ENCODE data around the gene SCAF4. TPM values are rescaled to one million over a fixed set of nuclear protein-coding genes. Genes with fewer than 3 reads are reported as not detected.

The SCAF4 gene
- total and polyA plus RNA-seq, 2 donors (not counting 3 experiments of a cell fraction or from before 2014, with no cell fraction given) = 12.2 to 41.2 TPM

DNA sequence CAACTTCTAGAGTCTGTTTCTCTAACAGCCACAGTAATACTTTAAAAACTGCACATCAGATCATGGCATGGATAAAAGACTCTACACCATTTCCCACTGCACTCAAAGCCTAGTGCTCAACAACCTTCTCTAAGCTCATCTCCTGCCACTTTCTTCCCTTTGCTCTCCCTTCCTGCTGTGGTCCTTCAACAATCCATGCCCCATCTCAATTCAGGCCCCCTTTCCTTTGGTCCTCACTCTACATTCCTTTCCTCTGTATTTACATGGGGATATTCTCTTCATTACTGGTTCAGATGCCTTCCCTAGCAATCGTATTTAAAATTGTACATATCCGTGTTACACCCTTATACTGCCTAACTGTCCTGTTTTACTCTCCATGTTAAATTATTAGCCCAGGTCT, 53.4 kb downstream of the SCAF4 start:
- dilution Hi-C loops (cut with MboI; ENCODE audit: extremely low pct_ligation_motif_present, low sequenced_read_pairs) = no loop called here
- FAIRE-seq (no peak), DNase-seq (ENCODE audit: low read depth, low spot score) (no peak)
- H3K27me3 ChIP-seq (ENCODE audit: control insufficient read depth in 2 of 2, insufficient read depth in 2 of 2, low read length in 2 of 2) = no peaks in the 10 kb centered on the region
- H4K20me1 ChIP-seq (replicated peaks; ENCODE audit: control insufficient read depth, extremely low read depth, insufficient read depth, low read length) = no peaks in the 10 kb centered on the region
- no peaks in the 10 kb centered on the region for H3K9me1 ChIP-seq (replicated peaks; ENCODE audit: control insufficient read depth, extremely low read depth, insufficient read depth, low read length)
- POLR2A ChIA-PET = no interaction called here
- no TSS peak for BruUV-seq (replicated peaks)
- CTCF ChIA-PET = no interaction called here
- no peak overlapping the region for H3K4me3 ChIP-seq (replicated peaks in 1 of 3; ENCODE audit: insufficient read depth in 1 of 3, low read depth in 1 of 3, low read length in 3 of 3)
- no peaks in the 10 kb centered on the region for H3K4me1 ChIP-seq (ENCODE audit: control insufficient read depth, extremely low read depth, insufficient read depth, low read length)
- intact Hi-C loops (cut with micrococcal nuclease) = no loop called here
- no peak overlapping the region for H2AFZ ChIP-seq (ENCODE audit: low read depth, low read length)
- no peak overlapping the region for H3K9ac ChIP-seq (replicated peaks; ENCODE audit: extremely low read depth, insufficient read depth, low read length)
- H3K9me3 ChIP-seq (replicated peaks; ENCODE audit: control insufficient read depth, insufficient read depth, low read length) = no peaks in the 10 kb centered on the region
- TF ChIP-seq, protein P1, sequence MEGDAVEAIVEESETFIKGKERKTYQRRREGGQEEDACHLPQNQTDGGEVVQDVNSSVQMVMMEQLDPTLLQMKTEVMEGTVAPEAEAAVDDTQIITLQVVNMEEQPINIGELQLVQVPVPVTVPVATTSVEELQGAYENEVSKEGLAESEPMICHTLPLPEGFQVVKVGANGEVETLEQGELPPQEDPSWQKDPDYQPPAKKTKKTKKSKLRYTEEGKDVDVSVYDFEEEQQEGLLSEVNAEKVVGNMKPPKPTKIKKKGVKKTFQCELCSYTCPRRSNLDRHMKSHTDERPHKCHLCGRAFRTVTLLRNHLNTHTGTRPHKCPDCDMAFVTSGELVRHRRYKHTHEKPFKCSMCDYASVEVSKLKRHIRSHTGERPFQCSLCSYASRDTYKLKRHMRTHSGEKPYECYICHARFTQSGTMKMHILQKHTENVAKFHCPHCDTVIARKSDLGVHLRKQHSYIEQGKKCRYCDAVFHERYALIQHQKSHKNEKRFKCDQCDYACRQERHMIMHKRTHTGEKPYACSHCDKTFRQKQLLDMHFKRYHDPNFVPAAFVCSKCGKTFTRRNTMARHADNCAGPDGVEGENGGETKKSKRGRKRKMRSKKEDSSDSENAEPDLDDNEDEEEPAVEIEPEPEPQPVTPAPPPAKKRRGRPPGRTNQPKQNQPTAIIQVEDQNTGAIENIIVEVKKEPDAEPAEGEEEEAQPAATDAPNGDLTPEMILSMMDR (IDR thresholded peaks at IDR 0.05; ENCODE audit: extremely low read depth in 1 of 2, insufficient read depth in 1 of 2, low read depth in 1 of 2, low read length in 2 of 2) = no peak
- no peak for TF ChIP-seq POLR2A (IDR thresholded peaks at IDR 0.05; ENCODE audit: low read depth, low read length)
- no peak for TF ChIP-seq POLR2AphosphoS5 (IDR thresholded peaks at IDR 0.05; ENCODE audit: insufficient read depth, low read depth, low read length)
- no peak for TF ChIP-seq JUN (IDR thresholded peaks at IDR 0.05; ENCODE audit: borderline replicate concordance, insufficient read depth, insufficient read length, low read depth)
- TF ChIP-seq EZH2 (IDR thresholded peaks at IDR 0.05; ENCODE audit: borderline replicate concordance, low read depth, low read length, severe bottlenecking) = no peak
- no peak for TF ChIP-seq FOS (IDR thresholded peaks at IDR 0.05; ENCODE audit: borderline replicate concordance, insufficient read depth, low read length)
- TF ChIP-seq, protein P2, sequence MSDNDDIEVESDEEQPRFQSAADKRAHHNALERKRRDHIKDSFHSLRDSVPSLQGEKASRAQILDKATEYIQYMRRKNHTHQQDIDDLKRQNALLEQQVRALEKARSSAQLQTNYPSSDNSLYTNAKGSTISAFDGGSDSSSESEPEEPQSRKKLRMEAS (IDR thresholded peaks at IDR 0.05; ENCODE audit: insufficient read depth, insufficient read length) = no peak
- TF ChIP-seq GATA2 (IDR thresholded peaks at IDR 0.05; ENCODE audit: insufficient read depth, insufficient read length, low read depth, low read length) = no peak
- TF ChIP-seq MYC (IDR thresholded peaks at IDR 0.05; ENCODE audit: low read depth, low read length) = no peak
- peaks cover 0 to 7% of the 10 kb centered on the region in 2 experiments for H3K36me3 ChIP-seq (ENCODE audit: control insufficient read depth in 2 of 2, extremely low read depth in 1 of 2, insufficient read depth in 2 of 2, low read length in 2 of 2)
- H3K79me2 ChIP-seq (ENCODE audit: control insufficient read depth, insufficient read depth, low read length) = no peaks in the 10 kb centered on the region
- no peak overlapping the region for H3K4me2 ChIP-seq (ENCODE audit: insufficient read depth, low read length)
- H3K27ac ChIP-seq (ENCODE audit: insufficient read depth, low read depth, low read length) = no peak overlapping the region

Data from endothelial cell of umbilical vein (primary cell).